Inflammatory macrophage treated with lipopolysaccharide for 4 hours (primary cell): ENCODE data around the gene ZNF304.
"Not testable (repeated sequence)": the region's sequence is repeated elsewhere in the genome, so short reads cannot be mapped to it uniquely, and the experiment has no call there.

Experiments used
- DNase-seq: peaks from one replicate; pipeline ENCODE4 v3.0.0-alpha.2; 2020

ZNF304 gene

GRCh38 chr19:57362997-57363687 is 12.1 kb downstream of the ZNF304 start, which contains the start of the genes TRAPPC2B and ZNF547:
TSS of gene TRAPPC2B (plus strand) at chr19:57363551. CDS start at chr19:57364834, 1,283 bp downstream.
TSS of gene ZNF547 (plus strand) at chr19:57363551. CDS start at chr19:57368556, 5,005 bp downstream.
- DNase-seq, result peak; percentile 100

- no peak for DNase-seq
Observed at GRCh38 chr19:57363688-57364181, 12.7 kb downstream of the ZNF304 start.

GRCh38 chr19:57366776-57367175 is 15.7 kb downstream of the ZNF304 start:
- no peak for DNase-seq

GRCh38 chr19:57374179-57374578 is 23.1 kb downstream of the ZNF304 start:
- DNase-seq, result no peak

- not testable (repeated sequence) for DNase-seq
Observed at GRCh38 chr19:57374647-57375046, 23.6 kb downstream of the ZNF304 start.

GRCh38 chr19:57376151-57376550 is 25.1 kb downstream of the ZNF304 start:
- DNase-seq, result no peak

- DNase-seq, result no peak
Observed at GRCh38 chr19:57377498-57378146, 26.6 kb downstream of the ZNF304 start.

- DNase-seq, result no peak
Observed at GRCh38 chr19:57380923-57381322, 29.9 kb downstream of the ZNF304 start.

GRCh38 chr19:57382806-57383488 is 31.9 kb downstream of the ZNF304 start:
- no peak for DNase-seq

GRCh38 chr19:57389194-57389729 is 38.2 kb downstream of the ZNF304 start:
- DNase-seq, result no peak

GRCh38 chr19:57389730-57390598 is 38.9 kb downstream of the ZNF304 start, which contains the start of gene ZNF548:
TSS of gene ZNF548 (plus strand) at chr19:57389854. CDS start at chr19:57390100, 246 bp downstream.
- peak; percentile 99 for DNase-seq

- DNase-seq, result no peak
Observed at GRCh38 chr19:57395710-57396109, 44.6 kb downstream of the ZNF304 start.

- no peak for DNase-seq
Observed at GRCh38 chr19:57398868-57399267, 47.8 kb downstream of the ZNF304 start.

GRCh38 chr19:57403737-57404563 is 52.9 kb downstream of the ZNF304 start:
- DNase-seq, result no peak

- DNase-seq, result peak; percentile 40
Observed at GRCh38 chr19:57406516-57407123, 55.5 kb downstream of the ZNF304 start.
